Fibroblast of lung (primary cell): Measurements from ENCODE around the gene ELL. TPM values are rescaled to one million over a fixed set of nuclear protein-coding genes. Genes with fewer than 3 reads are reported as not detected.
A peak's percentile ranks its signal among the peaks of the same experiment; 100 is the strongest.

ENCODE experiments used
- DNase-seq, 2 donors: peaks; one replicate each; pipeline versions ENCODE4 v3.0.0 to v3.0.0-alpha.2; 2010; ENCODE audit warnings: low read depth in 2 of 2
- H2AFZ ChIP-seq: 2 replicates; pipeline ENCODE4 v1.5.1; 2012; ENCODE audit warnings: low read length, control low read depth, inconsistent platforms
- H3K27ac ChIP-seq: 2 replicates; pipeline ENCODE4 v1.5.1; 2011; ENCODE audit warnings: low read length, control low read depth; ENCODE audit not compliant: insufficient read depth
- H3K27me3 ChIP-seq: 2 replicates; pipeline ENCODE4 v1.5.1; 2011; ENCODE audit warnings: mild to moderate bottlenecking, low read length; ENCODE audit not compliant: control insufficient read depth, insufficient read depth
- H3K36me3 ChIP-seq: 2 replicates; pipeline ENCODE4 v1.5.1; 2011; ENCODE audit warnings: low read length; ENCODE audit not compliant: control insufficient read depth, insufficient read depth
- H3K4me1 ChIP-seq: 2 replicates; pipeline ENCODE4 v1.5.1; 2011; ENCODE audit warnings: low read length; ENCODE audit not compliant: control insufficient read depth, insufficient read depth; ENCODE audit errors: extremely low read depth
- H3K4me2 ChIP-seq: 2 replicates; pipeline ENCODE4 v1.5.1; 2011; ENCODE audit warnings: low read length, control low read depth; ENCODE audit not compliant: insufficient read depth; ENCODE audit errors: extremely low read depth
- H3K4me3 ChIP-seq, 4 experiments: fragments of 200-600 bp in 1 of 4; sonication (generic) in 1 of 4; replicated peaks in 1 of 4; 2 replicates each; pipeline ENCODE4 v1.5.1; 2011 to 2016; ENCODE audit warnings: low read length in 4 of 4, low read depth in 3 of 4, mild to moderate bottlenecking in 3 of 4, control low read depth in 2 of 4, inconsistent platforms in 1 of 4, mixed read lengths in 1 of 4; ENCODE audit not compliant: insufficient read depth in 1 of 4; ENCODE audit errors: control extremely low read depth in 1 of 4
- H3K79me2 ChIP-seq: 2 replicates; pipeline ENCODE4 v1.5.1; 2012; ENCODE audit warnings: mild to moderate bottlenecking, low read length, inconsistent platforms; ENCODE audit not compliant: control insufficient read depth, insufficient read depth
- H3K9ac ChIP-seq: 2 replicates; pipeline ENCODE4 v1.5.1; 2011; ENCODE audit warnings: mild to moderate bottlenecking, low read length, control low read depth; ENCODE audit not compliant: insufficient read depth
- H3K9me3 ChIP-seq: 2 replicates; pipeline ENCODE4 v1.5.1; 2012; ENCODE audit warnings: low read depth, low read length; ENCODE audit not compliant: control insufficient read depth, insufficient read depth
- H4K20me1 ChIP-seq: 2 replicates; pipeline ENCODE4 v1.5.1; 2011; ENCODE audit warnings: low read length; ENCODE audit not compliant: control insufficient read depth, insufficient read depth; ENCODE audit errors: extremely low read depth
- CTCF ChIP-seq, 2 donors: IDR thresholded peaks in 1 of 2; conservative IDR thresholded peaks in 1 of 2; 1 replicate in 1 of 2; 2 replicates in 1 of 2; pipeline ENCODE4 v1.5.1; 2011 to 2012; ENCODE audit warnings: low read length in 2 of 2, control low read depth in 1 of 2, inconsistent platforms in 1 of 2, low read depth in 1 of 2, mild to moderate bottlenecking in 1 of 2
- EZH2 ChIP-seq: IDR thresholded peaks from 2 replicates; pipeline ENCODE4 v1.5.1; 2012; ENCODE audit warnings: low read length, control low read depth, mild to moderate bottlenecking; ENCODE audit errors: missing control alignments
- polyA plus RNA-seq, 2 donors: library from polyadenylated mRNA; depleted of rRNA in 1 of 2; stranded (reverse) in 1 of 2; unstranded in 1 of 2; fragments of >200 nt; gene quantifications; 2 replicates each; pipeline ENCODE4 v1.2.1, GENCODE V29; 2011 to 2012; ENCODE audit warnings: missing spikeins in 1 of 2
- total RNA-seq: library from RNA; depleted of rRNA; stranded (reverse); fragments of >200 nt; gene quantifications from 2 replicates; pipeline ENCODE4 v1.2.1, GENCODE V29; 2014

The ELL gene
- total and polyA plus RNA-seq, 2 donors (not counting 1 experiment from before 2014, with no cell fraction given), result 4.4 to 18.7 TPM

- H3K4me1 ChIP-seq, result peaks cover 38% of the 10 kb centered on the region
- H3K27ac ChIP-seq, result no peak overlapping the region
- no peaks in the 10 kb centered on the region for H3K27me3 ChIP-seq
- H3K4me3 ChIP-seq, result peak overlapping the region; percentile 20 to 77 (median 54)
- H3K36me3 ChIP-seq, result peaks cover 2% of the 10 kb centered on the region
- H3K9ac ChIP-seq, result no peak overlapping the region
- H2AFZ ChIP-seq, result no peak overlapping the region
- no peaks in the 10 kb centered on the region for H4K20me1 ChIP-seq
- H3K79me2 ChIP-seq, result peaks cover 58% of the 10 kb centered on the region
- peak overlapping the region; percentile 66 for H3K4me2 ChIP-seq
- TF ChIP-seq CTCF (conservative IDR thresholded peaks at IDR 0.05 in 1 of 2, IDR thresholded peaks at IDR 0.05 in 1 of 2; ENCODE audit: low read depth in 1 of 2, low read length in 2 of 2) (no peak), EZH2 (no peak)
- no peak for DNase-seq
- no peaks in the 10 kb centered on the region for H3K9me3 ChIP-seq
Measured at GRCh38 chr19:18420930-18421329, 100.9 kb downstream of the ELL start.

DNA sequence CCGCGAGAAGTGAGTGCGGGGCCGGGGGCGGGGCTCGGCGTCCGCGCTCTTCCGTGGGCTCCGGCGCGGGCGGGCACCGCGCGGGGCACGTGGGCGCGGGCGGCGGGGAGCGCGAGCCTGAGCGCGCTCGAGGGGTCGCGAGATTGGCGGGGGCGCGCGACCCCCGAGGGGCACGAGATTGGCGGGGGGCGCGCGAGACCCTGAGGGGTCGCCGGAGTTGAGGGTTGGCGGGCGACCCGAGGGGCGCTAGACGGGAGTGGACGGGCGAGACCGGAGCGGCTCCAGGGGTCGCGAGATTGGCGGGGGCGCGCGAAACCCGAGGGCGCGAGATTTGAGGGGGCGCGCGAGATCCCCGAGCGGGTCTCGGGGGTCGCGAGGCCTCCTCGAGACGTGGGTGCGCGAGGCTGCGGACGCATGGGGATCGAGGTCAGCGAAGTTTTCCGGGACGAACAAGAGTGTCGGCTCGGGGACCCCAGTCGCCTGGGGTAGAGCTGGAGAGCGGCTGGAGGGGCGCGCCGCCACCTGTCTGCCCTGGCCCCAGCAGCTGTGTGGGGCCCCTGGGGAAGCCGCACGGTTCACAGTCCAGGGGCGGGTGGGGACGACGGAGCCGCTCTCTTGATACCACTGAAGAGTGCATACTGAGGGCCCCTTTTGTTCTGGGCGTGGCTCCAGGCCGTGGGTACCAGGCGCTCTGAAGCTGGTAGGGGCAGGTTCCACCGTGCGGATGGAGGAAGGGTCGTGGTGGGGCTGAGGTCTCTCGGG is 102.0 kb downstream of the ELL start:
- Histone ChIP-seq H3K79me2 (peaks cover 49% of the 10 kb centered on the region), H3K4me3 (peak overlapping the region; percentile 48 to 77 (median 68)), H3K4me1 (peaks cover 39% of the 10 kb centered on the region), H3K9me3 (no peaks in the 10 kb centered on the region), H3K9ac (peak overlapping the region; percentile 80), H3K27me3 (no peaks in the 10 kb centered on the region), H3K27ac (peak overlapping the region; percentile 65), H3K4me2 (peak overlapping the region; percentile 82), H3K36me3 (peaks cover 2% of the 10 kb centered on the region), H4K20me1 (no peaks in the 10 kb centered on the region), H2AFZ (no peak overlapping the region)
- DNase-seq, result no peak
- TF ChIP-seq CTCF (conservative IDR thresholded peaks at IDR 0.05 in 1 of 2, IDR thresholded peaks at IDR 0.05 in 1 of 2; ENCODE audit: low read depth in 1 of 2, low read length in 2 of 2), result no peak
- TF ChIP-seq EZH2, result no peak

DNA sequence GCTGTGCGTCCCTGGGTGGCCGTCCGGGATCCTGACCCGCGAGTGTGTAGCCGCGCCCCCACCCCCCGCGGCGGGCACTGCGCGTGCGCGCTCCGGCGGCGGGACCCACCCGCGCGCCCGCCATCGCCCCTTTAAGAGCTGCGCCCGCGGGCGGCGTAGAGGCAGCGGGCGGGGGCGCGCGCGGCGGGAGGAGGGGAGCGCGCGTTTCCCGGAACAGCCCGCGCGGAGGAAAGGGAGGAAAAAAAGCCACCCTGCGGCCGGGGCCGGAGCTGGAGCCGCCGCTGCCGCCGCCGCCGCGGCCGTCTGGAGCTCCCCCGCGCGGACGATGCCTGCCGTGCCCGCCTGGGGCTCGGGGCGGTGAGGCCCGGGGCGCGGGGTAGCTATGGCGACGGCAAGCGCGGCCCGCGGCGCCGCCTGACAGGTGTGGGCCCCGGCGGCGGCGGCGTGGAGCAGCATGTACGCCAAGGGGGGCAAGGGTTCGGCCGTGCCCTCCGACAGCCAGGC is 102.6 kb downstream of the ELL start, which contains the start of gene SSBP4:
Gene SSBP4, plus strand, starts transcription at position 204 of the 504 bp plus-strand sequence. Its CDS starts 251 bp downstream, at position 455.
- DNase-seq, result peak; percentile 75 to 78
- H2AFZ ChIP-seq, result peak within 1 kb of the TSS; percentile 6
- H3K4me3 ChIP-seq, result peak within 1 kb of the TSS; percentile 48 to 77 (median 68)
- H4K20me1 ChIP-seq, result no peaks in the 10 kb centered on the region
- H3K4me2 ChIP-seq, result peak within 1 kb of the TSS; percentile 82
- H3K4me1 ChIP-seq, result peaks cover 41% of the 10 kb centered on the region
- H3K36me3 ChIP-seq, result peaks cover 2% of the 10 kb centered on the region
- no peaks in the 10 kb centered on the region for H3K9me3 ChIP-seq
- H3K79me2 ChIP-seq, result peaks cover 45% of the 10 kb centered on the region
- TF ChIP-seq CTCF (conservative IDR thresholded peaks at IDR 0.05 in 1 of 2, IDR thresholded peaks at IDR 0.05 in 1 of 2; ENCODE audit: low read depth in 1 of 2, low read length in 2 of 2), result no peak
- H3K27me3 ChIP-seq, result no peaks in the 10 kb centered on the region
- H3K9ac ChIP-seq, result peak within 1 kb of the TSS; percentile 80
- H3K27ac ChIP-seq, result peak within 1 kb of the TSS; percentile 99
